ENCODE results near the gene BCL7B. TPM values are rescaled to one million over a fixed set of nuclear protein-coding genes. Genes with fewer than 3 reads are reported as not detected.

The BCL7B gene
- total RNA-seq, 1 donor from 2014 or later: 32.8 TPM

DNA sequence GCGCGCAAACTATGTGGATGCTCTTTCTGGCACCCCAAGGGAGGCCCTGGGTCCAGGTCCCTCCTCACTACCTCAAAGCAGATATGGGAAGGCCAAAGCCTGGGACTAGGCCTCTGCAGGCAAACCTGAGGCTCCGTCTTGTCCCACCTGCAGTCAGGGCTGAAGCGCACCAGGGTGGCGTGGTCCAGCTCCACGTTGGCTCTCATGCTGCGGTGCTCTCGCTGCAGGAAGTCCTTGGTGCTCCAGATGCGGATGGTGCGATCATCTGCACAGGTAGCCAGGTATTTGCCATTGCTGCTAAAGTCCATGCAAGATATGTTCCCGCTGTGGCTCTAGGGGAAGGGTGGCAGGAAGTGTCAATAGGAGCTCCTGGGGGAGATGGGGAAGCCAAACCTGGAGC lies 16.3 kb upstream of the BCL7B start:
- TF ChIP-seq, protein P1, sequence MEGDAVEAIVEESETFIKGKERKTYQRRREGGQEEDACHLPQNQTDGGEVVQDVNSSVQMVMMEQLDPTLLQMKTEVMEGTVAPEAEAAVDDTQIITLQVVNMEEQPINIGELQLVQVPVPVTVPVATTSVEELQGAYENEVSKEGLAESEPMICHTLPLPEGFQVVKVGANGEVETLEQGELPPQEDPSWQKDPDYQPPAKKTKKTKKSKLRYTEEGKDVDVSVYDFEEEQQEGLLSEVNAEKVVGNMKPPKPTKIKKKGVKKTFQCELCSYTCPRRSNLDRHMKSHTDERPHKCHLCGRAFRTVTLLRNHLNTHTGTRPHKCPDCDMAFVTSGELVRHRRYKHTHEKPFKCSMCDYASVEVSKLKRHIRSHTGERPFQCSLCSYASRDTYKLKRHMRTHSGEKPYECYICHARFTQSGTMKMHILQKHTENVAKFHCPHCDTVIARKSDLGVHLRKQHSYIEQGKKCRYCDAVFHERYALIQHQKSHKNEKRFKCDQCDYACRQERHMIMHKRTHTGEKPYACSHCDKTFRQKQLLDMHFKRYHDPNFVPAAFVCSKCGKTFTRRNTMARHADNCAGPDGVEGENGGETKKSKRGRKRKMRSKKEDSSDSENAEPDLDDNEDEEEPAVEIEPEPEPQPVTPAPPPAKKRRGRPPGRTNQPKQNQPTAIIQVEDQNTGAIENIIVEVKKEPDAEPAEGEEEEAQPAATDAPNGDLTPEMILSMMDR (conservative IDR thresholded peaks at IDR 0.05): no peak
- H3K4me3 Mint-ChIP-seq: peak overlapping the region; percentile 29
- H3K4me1 Mint-ChIP-seq (ENCODE audit: unreplicated experiment): peaks cover 8% of the 10 kb centered on the region
- no peaks in the 10 kb centered on the region for H3K27me3 Mint-ChIP-seq
- no peak for DNase-seq (ENCODE audit: extremely low spot score, unreplicated experiment)
- peaks cover 2% of the 10 kb centered on the region for H3K9me3 Mint-ChIP-seq
- no peak overlapping the region for H3K27ac Mint-ChIP-seq
- H3K36me3 Mint-ChIP-seq: peaks cover 22% of the 10 kb centered on the region

DNA sequence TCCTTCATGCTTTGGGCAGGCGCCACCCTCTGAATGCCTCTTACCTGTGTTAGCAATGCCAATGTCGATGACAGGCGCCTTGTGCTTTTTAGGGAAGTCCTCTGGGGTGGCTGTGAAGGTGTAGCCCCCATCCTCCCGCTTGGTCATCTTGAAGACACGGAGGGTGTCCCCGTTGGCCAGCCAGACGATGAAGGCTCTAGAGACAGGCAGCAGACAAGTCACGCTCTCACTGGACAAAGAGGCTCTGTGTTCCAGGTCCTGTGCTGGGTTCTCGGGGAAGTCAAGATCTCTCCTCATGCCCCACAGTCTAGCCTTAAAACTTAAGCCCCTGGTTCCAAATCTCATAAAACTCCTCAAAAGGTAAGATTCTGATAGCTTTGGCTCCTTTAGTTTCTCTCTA lies 15.8 kb upstream of the BCL7B start:
- TF ChIP-seq, protein P1 (conservative IDR thresholded peaks at IDR 0.05): no peak
- Mint-ChIP-seq H3K36me3 (peaks cover 22% of the 10 kb centered on the region), H3K4me1 (ENCODE audit: unreplicated experiment) (peaks cover 4% of the 10 kb centered on the region), H3K4me3 (no peak overlapping the region), H3K9me3 (no peaks in the 10 kb centered on the region), H3K27me3 (no peaks in the 10 kb centered on the region), H3K27ac (no peak overlapping the region)
- DNase-seq (ENCODE audit: extremely low spot score, unreplicated experiment): no peak

DNA sequence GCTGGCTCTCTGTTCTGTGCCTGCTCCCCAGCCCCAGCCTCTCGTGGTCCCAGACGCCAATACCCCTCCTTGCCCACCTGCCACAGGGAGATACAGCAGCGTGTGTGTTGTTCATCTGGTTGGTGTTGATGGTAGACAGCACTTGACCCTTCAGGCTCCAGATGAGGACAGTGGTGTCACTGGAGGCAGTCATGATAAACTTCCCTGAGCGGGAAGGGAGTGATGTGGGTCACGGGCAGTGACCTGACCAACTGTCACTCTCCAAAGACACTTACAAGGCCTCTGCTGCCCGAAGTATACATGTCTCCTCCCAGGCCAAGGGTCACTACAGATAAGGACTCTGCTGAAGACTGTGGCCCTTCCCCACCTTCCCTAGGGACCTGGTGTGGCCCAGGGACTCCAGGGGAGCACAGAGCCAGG lies 15.3 kb upstream of the BCL7B start:
- Mint-ChIP-seq H3K27me3 (no peaks in the 10 kb centered on the region), H3K4me1 (ENCODE audit: unreplicated experiment) (peaks cover 4% of the 10 kb centered on the region), H3K36me3 (peaks cover 22% of the 10 kb centered on the region), H3K27ac (no peak overlapping the region), H3K4me3 (no peak overlapping the region), H3K9me3 (no peaks in the 10 kb centered on the region)
- no peak for DNase-seq (ENCODE audit: extremely low spot score, unreplicated experiment)
- TF ChIP-seq, protein P1 (conservative IDR thresholded peaks at IDR 0.05): no peak

DNA sequence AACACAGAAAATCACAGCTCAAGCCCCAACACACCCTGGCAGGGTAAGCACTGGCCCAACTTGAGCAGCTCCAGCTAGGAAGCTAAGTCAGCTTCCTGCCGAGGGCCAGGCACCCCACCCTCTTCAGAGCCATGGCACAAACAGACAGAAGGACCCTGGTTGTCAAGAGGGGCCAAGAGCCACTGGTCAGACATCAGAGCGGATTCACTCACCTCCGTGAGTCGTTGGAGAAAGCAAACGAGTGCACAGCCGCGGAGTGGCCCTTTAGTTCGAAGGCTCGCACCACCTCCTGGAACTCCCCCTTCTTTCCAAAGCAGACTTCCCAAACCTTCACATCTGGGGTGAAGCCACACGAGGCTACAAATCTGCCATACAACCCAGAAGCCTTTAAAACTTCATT lies 13.5 kb upstream of the BCL7B start:
- DNase-seq (ENCODE audit: extremely low spot score, unreplicated experiment): no peak
- Mint-ChIP-seq H3K4me1 (ENCODE audit: unreplicated experiment) (no peaks in the 10 kb centered on the region), H3K9me3 (no peaks in the 10 kb centered on the region), H3K27ac (no peak overlapping the region), H3K4me3 (no peak overlapping the region), H3K36me3 (peaks cover 18% of the 10 kb centered on the region), H3K27me3 (no peaks in the 10 kb centered on the region)
- TF ChIP-seq, protein P1 (conservative IDR thresholded peaks at IDR 0.05): no peak

DNA sequence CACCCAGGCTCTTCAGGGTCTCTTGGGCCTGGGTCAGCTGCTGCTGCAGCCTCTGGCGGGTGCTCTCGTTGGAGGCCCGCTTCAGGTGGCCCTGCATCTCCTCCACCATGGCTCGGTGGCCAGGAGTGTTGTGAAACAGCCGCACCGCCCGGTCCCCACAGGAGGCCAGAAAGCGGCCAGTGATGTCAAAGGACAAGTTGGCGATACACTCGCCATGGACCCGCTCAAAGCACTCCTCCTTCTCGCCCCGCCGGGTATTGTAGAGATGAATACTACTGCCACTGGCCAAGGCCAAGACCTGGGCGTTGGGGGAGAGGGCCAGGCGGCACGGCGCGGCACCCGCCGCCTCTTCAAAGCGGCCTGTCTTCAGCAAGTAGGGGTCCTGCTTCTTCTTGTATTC lies 13.0 kb upstream of the BCL7B start:
- H3K27me3 Mint-ChIP-seq: no peaks in the 10 kb centered on the region

More for the DNA sequence above, 13.0 kb upstream of the BCL7B start:
- Mint-ChIP-seq H3K4me1 (ENCODE audit: unreplicated experiment) (no peaks in the 10 kb centered on the region), H3K4me3 (no peak overlapping the region), H3K27ac (no peak overlapping the region), H3K9me3 (no peaks in the 10 kb centered on the region), H3K36me3 (peaks cover 18% of the 10 kb centered on the region)
- TF ChIP-seq, protein P1 (conservative IDR thresholded peaks at IDR 0.05): no peak
- DNase-seq (ENCODE audit: extremely low spot score, unreplicated experiment): no peak
